ENCODE measurements around the gene HTT-AS. TPM values are rescaled to one million over a fixed set of nuclear protein-coding genes. Genes with fewer than 3 reads are reported as not detected.
A peak's percentile ranks its signal among the peaks of the same experiment; 100 is the strongest.

The HTT-AS gene
- total and polyA plus RNA-seq, 2 of the 13 experiments (the other 11 are each of a cell fraction or from before 2014, with no cell fraction given), result not detected

DNA sequence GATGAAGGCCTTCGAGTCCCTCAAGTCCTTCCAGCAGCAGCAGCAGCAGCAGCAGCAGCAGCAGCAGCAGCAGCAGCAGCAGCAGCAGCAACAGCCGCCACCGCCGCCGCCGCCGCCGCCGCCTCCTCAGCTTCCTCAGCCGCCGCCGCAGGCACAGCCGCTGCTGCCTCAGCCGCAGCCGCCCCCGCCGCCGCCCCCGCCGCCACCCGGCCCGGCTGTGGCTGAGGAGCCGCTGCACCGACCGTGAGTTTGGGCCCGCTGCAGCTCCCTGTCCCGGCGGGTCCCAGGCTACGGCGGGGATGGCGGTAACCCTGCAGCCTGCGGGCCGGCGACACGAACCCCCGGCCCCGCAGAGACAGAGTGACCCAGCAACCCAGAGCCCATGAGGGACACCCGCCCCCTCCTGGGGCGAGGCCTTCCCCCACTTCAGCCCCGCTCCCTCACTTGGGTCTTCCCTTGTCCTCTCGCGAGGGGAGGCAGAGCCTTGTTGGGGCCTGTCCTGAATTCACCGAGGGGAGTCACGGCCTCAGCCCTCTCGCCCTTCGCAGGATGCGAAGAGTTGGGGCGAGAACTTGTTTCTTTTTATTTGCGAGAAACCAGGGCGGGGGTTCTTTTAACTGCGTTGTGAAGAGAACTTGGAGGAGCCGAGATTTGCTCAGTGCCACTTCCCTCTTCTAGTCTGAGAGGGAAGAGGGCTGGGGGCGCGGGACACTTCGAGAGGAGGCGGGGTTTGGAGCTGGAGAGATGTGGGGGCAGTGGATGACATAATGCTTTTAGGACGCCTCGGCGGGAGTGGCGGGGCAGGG, 711 bp upstream of the HTT-AS start (continued):
- TF ChIP-seq, protein P1, sequence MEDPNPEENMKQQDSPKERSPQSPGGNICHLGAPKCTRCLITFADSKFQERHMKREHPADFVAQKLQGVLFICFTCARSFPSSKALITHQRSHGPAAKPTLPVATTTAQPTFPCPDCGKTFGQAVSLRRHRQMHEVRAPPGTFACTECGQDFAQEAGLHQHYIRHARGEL (CRISPR knock-in tag; IDR thresholded peaks at IDR 0.05), result 0 out of 2 replicates have a peak, but pooled peaks have one; percentile 15
- no peak for TF ChIP-seq ZIK1 (CRISPR knock-in tag; IDR thresholded peaks at IDR 0.05; ENCODE audit: borderline replicate concordance, low read depth)
- 0 out of 2 replicates have a peak, but pooled peaks have one; percentile 37 for TF ChIP-seq JUND (CRISPR knock-in tag; IDR thresholded peaks at IDR 0.05)
- TF ChIP-seq STAG1 (CRISPR knock-in tag; IDR thresholded peaks at IDR 0.05), result no peak
- TF ChIP-seq, protein P2, sequence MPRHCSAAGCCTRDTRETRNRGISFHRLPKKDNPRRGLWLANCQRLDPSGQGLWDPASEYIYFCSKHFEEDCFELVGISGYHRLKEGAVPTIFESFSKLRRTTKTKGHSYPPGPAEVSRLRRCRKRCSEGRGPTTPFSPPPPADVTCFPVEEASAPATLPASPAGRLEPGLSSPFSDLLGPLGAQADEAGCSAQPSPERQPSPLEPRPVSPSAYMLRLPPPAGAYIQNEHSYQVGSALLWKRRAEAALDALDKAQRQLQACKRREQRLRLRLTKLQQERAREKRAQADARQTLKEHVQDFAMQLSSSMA (CRISPR knock-in tag; IDR thresholded peaks at IDR 0.05), result 0 out of 2 replicates have a peak, but pooled peaks have one; percentile 71
- TF ChIP-seq, protein P3, sequence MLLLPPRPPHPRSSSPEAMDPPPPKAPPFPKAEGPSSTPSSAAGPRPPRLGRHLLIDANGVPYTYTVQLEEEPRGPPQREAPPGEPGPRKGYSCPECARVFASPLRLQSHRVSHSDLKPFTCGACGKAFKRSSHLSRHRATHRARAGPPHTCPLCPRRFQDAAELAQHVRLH (CRISPR knock-in tag; IDR thresholded peaks at IDR 0.05; ENCODE audit: borderline replicate concordance, low read depth), result no peak
- TF ChIP-seq ZNF776 (CRISPR knock-in tag; IDR thresholded peaks at IDR 0.05), result no peak
- TF ChIP-seq, protein P4, sequence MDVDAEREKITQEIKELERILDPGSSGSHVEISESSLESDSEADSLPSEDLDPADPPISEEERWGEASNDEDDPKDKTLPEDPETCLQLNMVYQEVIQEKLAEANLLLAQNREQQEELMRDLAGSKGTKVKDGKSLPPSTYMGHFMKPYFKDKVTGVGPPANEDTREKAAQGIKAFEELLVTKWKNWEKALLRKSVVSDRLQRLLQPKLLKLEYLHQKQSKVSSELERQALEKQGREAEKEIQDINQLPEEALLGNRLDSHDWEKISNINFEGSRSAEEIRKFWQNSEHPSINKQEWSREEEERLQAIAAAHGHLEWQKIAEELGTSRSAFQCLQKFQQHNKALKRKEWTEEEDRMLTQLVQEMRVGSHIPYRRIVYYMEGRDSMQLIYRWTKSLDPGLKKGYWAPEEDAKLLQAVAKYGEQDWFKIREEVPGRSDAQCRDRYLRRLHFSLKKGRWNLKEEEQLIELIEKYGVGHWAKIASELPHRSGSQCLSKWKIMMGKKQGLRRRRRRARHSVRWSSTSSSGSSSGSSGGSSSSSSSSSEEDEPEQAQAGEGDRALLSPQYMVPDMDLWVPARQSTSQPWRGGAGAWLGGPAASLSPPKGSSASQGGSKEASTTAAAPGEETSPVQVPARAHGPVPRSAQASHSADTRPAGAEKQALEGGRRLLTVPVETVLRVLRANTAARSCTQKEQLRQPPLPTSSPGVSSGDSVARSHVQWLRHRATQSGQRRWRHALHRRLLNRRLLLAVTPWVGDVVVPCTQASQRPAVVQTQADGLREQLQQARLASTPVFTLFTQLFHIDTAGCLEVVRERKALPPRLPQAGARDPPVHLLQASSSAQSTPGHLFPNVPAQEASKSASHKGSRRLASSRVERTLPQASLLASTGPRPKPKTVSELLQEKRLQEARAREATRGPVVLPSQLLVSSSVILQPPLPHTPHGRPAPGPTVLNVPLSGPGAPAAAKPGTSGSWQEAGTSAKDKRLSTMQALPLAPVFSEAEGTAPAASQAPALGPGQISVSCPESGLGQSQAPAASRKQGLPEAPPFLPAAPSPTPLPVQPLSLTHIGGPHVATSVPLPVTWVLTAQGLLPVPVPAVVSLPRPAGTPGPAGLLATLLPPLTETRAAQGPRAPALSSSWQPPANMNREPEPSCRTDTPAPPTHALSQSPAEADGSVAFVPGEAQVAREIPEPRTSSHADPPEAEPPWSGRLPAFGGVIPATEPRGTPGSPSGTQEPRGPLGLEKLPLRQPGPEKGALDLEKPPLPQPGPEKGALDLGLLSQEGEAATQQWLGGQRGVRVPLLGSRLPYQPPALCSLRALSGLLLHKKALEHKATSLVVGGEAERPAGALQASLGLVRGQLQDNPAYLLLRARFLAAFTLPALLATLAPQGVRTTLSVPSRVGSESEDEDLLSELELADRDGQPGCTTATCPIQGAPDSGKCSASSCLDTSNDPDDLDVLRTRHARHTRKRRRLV (CRISPR knock-in tag; IDR thresholded peaks at IDR 0.05), result no peak
- 0 out of 2 replicates have a peak, but pooled peaks have one; percentile 34 for TF ChIP-seq ZNF782 (CRISPR knock-in tag; IDR thresholded peaks at IDR 0.05; ENCODE audit: borderline replicate concordance)
- TF ChIP-seq SMAD3 (CRISPR knock-in tag; IDR thresholded peaks at IDR 0.05), result no peak
- TF ChIP-seq NR3C1 (CRISPR knock-in tag; IDR thresholded peaks at IDR 0.05), result no peak
- peak; percentile 57 for TF ChIP-seq POLR2AphosphoS5 (IDR thresholded peaks at IDR 0.05; ENCODE audit: low read depth, low read length)
- TF ChIP-seq ZNF460 (CRISPR knock-in tag; IDR thresholded peaks at IDR 0.05; ENCODE audit: borderline replicate concordance), result no peak
- TF ChIP-seq EHMT2 (IDR thresholded peaks at IDR 0.05; ENCODE audit: borderline replicate concordance, low read depth, low read length), result no peak
- TF ChIP-seq MAFG (CRISPR knock-in tag; IDR thresholded peaks at IDR 0.05), result no peak
- peak; percentile 69; the same call in 1 of the 2 replicates for TF ChIP-seq ZFX (CRISPR knock-in tag; IDR thresholded peaks at IDR 0.05; ENCODE audit: low read depth)
- TF ChIP-seq, protein P5, sequence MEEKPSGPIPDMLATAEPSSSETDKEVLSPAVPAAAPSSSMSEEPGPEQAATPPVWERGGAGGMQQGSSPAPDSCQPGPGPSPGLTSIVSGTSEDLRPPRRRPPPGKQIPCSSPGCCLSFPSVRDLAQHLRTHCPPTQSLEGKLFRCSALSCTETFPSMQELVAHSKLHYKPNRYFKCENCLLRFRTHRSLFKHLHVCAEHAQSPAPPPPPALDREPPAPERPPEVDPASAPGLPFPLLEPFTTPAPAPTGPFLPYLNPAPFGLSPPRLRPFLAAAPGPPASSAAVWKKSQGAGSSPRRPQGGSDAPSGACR (CRISPR knock-in tag; IDR thresholded peaks at IDR 0.05), result no peak
- peak; percentile 38; the same call in 1 of the 2 replicates for TF ChIP-seq ZMYM4 (CRISPR knock-in tag; IDR thresholded peaks at IDR 0.05)
- TF ChIP-seq, protein P6, sequence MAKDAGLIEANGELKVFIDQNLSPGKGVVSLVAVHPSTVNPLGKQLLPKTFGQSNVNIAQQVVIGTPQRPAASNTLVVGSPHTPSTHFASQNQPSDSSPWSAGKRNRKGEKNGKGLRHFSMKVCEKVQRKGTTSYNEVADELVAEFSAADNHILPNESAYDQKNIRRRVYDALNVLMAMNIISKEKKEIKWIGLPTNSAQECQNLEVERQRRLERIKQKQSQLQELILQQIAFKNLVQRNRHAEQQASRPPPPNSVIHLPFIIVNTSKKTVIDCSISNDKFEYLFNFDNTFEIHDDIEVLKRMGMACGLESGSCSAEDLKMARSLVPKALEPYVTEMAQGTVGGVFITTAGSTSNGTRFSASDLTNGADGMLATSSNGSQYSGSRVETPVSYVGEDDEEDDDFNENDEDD (CRISPR knock-in tag; IDR thresholded peaks at IDR 0.05; ENCODE audit: borderline replicate concordance), result no peak
- peak; percentile 20 for TF ChIP-seq RBM39 (IDR thresholded peaks at IDR 0.05; ENCODE audit: low read depth, low read length, poor library complexity, severe bottlenecking)
